Heart right ventricle (tissue), 16 donors: ENCODE measurements around the gene ACSF2. TPM values are rescaled to one million over a fixed set of nuclear protein-coding genes. Genes with fewer than 3 reads are reported as not detected.

Experiments used
- ATAC-seq, 8 donors: fragments of 200-7000 bp; cut with Tn5 transposase; one replicate each; pipeline ENCODE4 v1.9.1; 2020; ENCODE audit warnings: mild to moderate bottlenecking in 8 of 8, moderate library complexity in 8 of 8, moderate number of reproducible peaks in 1 of 8
- DNase-seq, 2 donors: peaks; one replicate each; pipeline ENCODE4 v3.0.0-alpha.2; 2020
- H3K27ac ChIP-seq, 10 donors: fragments of 200-600 bp; sonication (generic) in 2 of 10; one replicate each; pipeline versions ENCODE4 v1.5.0 to v1.8.0; 2020 to 2022; ENCODE audit warnings: mild to moderate bottlenecking in 3 of 10
- H3K27me3 ChIP-seq, 7 donors: fragments of 200-600 bp; one replicate each; pipeline ENCODE4 v1.8.0; 2021 to 2022; ENCODE audit warnings: mild to moderate bottlenecking in 2 of 7
- H3K36me3 ChIP-seq, 9 donors: fragments of 200-600 bp; sonication (generic) in 1 of 9; one replicate each; pipeline versions ENCODE4 v1.5.0 to v1.8.0; 2020 to 2022; ENCODE audit warnings: mild to moderate bottlenecking in 2 of 9
- H3K4me1 ChIP-seq, 9 donors: fragments of 200-600 bp; sonication (generic) in 1 of 9; one replicate each; pipeline versions ENCODE4 v1.5.0 to v1.8.0; 2020 to 2022; ENCODE audit warnings: mild to moderate bottlenecking in 4 of 9
- H3K4me3 ChIP-seq, 10 donors: fragments of 200-600 bp; sonication (generic) in 2 of 10; one replicate each; pipeline versions ENCODE4 v1.5.0 to v1.8.0; 2020 to 2022; ENCODE audit warnings: mild to moderate bottlenecking in 7 of 10, moderate library complexity in 2 of 10
- H3K9me3 ChIP-seq, 11 donors: fragments of 200-600 bp in 10 of 11; sonication (generic) in 2 of 11; one replicate each; pipeline versions ENCODE4 v1.5.0 to v1.8.0; 2013 to 2022; ENCODE audit warnings: mild to moderate bottlenecking in 2 of 11, control low read depth in 1 of 11, moderate library complexity in 1 of 11
- CTCF ChIP-seq, 9 donors: fragments of 200-600 bp; sonication (generic) in 2 of 9; IDR thresholded peaks; one replicate each; pipeline versions ENCODE4 v1.5.0 to v1.8.0; 2021 to 2022; ENCODE audit warnings: antibody characterized with exemption in 9 of 9, mild to moderate bottlenecking in 5 of 9, moderate library complexity in 1 of 9
- WGBS, 2 donors: extraction: QIAGEN DNeasy Blood & Tissue Kit; methylation state at CpG; one replicate each; pipeline ENCODE4 v1.1.7; 2013; ENCODE audit warnings: inconsistent platforms in 1 of 2; 5-methylcytosine and 5-hydroxymethylcytosine counted together
- intact Hi-C, 10 donors: fragments of 100-400 bp; cut with DNase I; formaldehyde crosslinking; loops; one replicate each; pipeline versions ENCODE4 v1.11.1 to v1.14.2; 2022
- polyA plus RNA-seq, 2 donors: library from polyadenylated mRNA; stranded (reverse); fragments of 200-250 nt; gene quantifications; one replicate each; pipeline ENCODE4 v1.2.3, GENCODE V29; 2013
- total RNA-seq, 10 donors: library from RNA; stranded (reverse); fragmentation: NEBNext Ultra II Directional in 3 of 10; extraction: Animal tissue kit (Norgen Biotek cat#: 25700) in 3 of 10; gene quantifications; one replicate each; pipeline versions ENCODE4 v1.2.1 to v1.2.4, GENCODE V29; 2021 to 2023
- donor health status: Arrhythmogenic right ventricular cardiomyopathy.
- donor health status: ischemic (EF 13 %, LVEDD 7.1; RV severe dilation, severe dysfunction).
- donor health status: healthy with polysubstance abuse.
- donor health status: DM: no; HTN: yes; CAD: no.
- donor health status: DM: no; HTN: no; CAD: no.
- donor health status: ischemic (EF 25% LVEDD 6.9; RV normal size, moderate dysfunction).
- donor health status: ischemic (EF 25% LVEDD 5.7; RV mildly dilated, moderate dysfunction).
- donor health status: healthy.
- donor health status: DM: yes; HTN: yes; CAD: no.
- donor health status: Ischemic cardiomyopathy.
- donor health status: ischemic (EF 35%, LVEDD 5.7; RV mildly dilated, moderate dysfunction).
- donor health status: nonischemic (EF 11% LVEDD 7.7; RV severe dilation, severe dysfunction).
- donor health status: DM: yes; HTN: yes; CAD: no.
- donor health status: PGD.
- donor health status: ischemic (EF 29% LVEDD 5.4; RV normal size, mild dysfunction).
- donor health status: nonischemic (EF 23%, LVEDD 6.1; RV moderate dilation, normal function).

ACSF2 gene
- total and polyA plus RNA-seq, 12 donors = 7.9 to 45.0 (median 19.7) TPM

DNA sequence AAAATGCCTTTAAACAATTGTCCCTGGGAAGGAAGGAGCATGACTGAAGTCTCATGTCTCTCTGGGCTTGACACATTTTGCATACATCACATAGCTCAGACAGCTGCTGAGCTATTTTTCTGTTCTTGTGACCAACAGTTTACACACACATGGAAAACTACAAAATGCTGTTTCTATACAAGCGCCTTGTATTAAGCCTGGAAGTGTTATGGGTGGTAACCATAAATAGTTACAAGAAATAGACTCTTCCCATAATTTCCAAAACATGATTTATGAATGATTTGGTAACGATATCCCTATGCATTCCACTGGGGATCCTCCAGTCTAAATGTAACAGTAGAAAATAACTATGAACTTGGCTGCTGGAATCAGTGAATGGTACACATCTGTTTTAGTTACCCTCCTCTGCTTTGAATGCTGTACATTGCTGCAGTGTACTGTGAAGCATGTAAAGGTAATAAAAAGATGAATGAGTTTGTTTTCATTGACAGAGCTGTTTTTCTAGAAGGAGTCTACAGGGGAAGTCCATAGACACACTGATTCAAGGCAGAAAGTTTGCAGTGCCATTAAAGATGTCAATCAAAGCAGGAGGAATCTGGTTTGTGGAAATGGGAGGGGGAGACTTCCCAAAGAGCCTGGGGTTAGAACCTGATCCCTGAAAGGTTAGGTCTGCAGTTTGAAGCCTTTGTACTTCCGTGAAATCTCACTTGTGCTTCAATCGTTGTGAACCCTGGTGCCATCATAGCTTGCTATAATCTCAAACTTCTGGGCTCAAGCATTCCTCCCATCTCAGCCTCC lies 5.0 kb downstream of the ACSF2 start:
- no peaks in the 10 kb centered on the region for H3K9me3 ChIP-seq
- intact Hi-C loops = no loop called here
- 80 to 85% methylated on average over 4 of the region's 4 CpGs for WGBS, 2 donors
- DNase-seq (no peak), ATAC-seq (no peak)
- H3K4me3 ChIP-seq = no peak overlapping the region
- peaks cover 4 to 22% (median 15%) of the 10 kb centered on the region in 9 donors for H3K4me1 ChIP-seq
- H3K27me3 ChIP-seq = no peaks in the 10 kb centered on the region
- peaks cover 0 to 9% (median 0%) of the 10 kb centered on the region in 9 donors for H3K36me3 ChIP-seq
- H3K27ac ChIP-seq = no peak overlapping the region
- TF ChIP-seq CTCF (IDR thresholded peaks at IDR 0.05) = no peak

GRCh38 chr17:50432125-50432762 lies 6.2 kb downstream of the ACSF2 start:
- Histone ChIP-seq H3K4me3 (no peak overlapping the region), H3K27ac (no peak overlapping the region), H3K4me1 (peaks cover 0 to 12% (median 5%) of the 10 kb centered on the region in 9 donors), H3K36me3 (peaks cover 0 to 17% (median 0%) of the 10 kb centered on the region in 9 donors), H3K27me3 (no peaks in the 10 kb centered on the region), H3K9me3 (no peaks in the 10 kb centered on the region)
- intact Hi-C loops = no loop called here
- DNase-seq (no peak), ATAC-seq (no peak)
- TF ChIP-seq CTCF (IDR thresholded peaks at IDR 0.05) = no peak
- 78 to 99% methylated on average over 4 of the region's 4 CpGs for WGBS, 2 donors

DNA sequence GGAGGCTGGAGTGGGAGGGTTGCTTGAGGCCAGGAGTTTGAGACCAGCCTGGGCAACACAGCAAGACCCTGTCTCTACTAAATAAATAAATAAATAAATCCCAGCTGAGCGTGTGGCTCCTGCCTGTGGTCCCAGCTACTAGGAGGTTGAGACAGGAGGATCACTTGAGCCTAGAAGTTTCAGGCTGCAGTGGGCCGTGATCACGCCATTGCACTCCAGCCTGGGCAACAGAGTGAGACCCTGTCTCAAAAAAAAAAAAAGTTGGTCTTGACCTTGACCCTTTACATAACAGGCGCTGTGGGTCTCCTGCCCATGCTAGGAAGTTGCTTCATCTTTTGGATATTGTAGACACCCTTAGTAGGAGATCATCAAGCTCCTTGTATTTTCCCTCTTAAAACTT lies 11.4 kb downstream of the ACSF2 start:
- no peak for DNase-seq
- ATAC-seq = no peak
- H3K9me3 ChIP-seq = no peaks in the 10 kb centered on the region
- H3K4me1 ChIP-seq = peaks cover 0 to 3% (median 0%) of the 10 kb centered on the region in 9 donors
- peaks cover 0 to 19% (median 0%) of the 10 kb centered on the region in 9 donors for H3K36me3 ChIP-seq
- intact Hi-C loops = no loop called here
- no peak overlapping the region for H3K4me3 ChIP-seq
- H3K27ac ChIP-seq = no peak overlapping the region
- no peaks in the 10 kb centered on the region for H3K27me3 ChIP-seq
- no peak for TF ChIP-seq CTCF (IDR thresholded peaks at IDR 0.05)
- 97 to 98% methylated on average over 4 of the region's 4 CpGs for WGBS, 2 donors

DNA sequence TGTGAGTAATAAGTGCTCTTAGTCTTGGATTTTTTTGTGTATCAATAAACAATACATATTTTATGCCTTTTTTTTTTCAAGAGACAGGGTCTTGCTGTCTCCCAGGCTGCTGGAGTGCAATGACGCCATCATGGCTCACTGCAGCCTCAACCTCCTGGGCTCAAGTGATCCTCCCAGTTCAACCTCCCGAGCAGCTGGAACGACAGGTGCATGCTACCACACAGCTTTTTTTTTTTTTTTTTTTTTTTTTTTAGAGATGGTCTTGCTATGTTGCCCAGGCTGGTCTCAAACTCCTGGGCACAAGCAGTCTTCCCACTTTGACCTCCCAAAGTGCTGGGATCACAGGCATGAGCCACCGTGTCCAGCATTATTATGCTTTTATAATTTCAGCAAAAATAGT lies 13.0 kb downstream of the ACSF2 start:
- H3K4me3 ChIP-seq = no peak overlapping the region
- WGBS, 2 donors = 96 to 97% methylated on average over 4 of the region's 4 CpGs
- peaks cover 0 to 19% (median 0%) of the 10 kb centered on the region in 9 donors for H3K36me3 ChIP-seq
- H3K27ac ChIP-seq = no peak overlapping the region
- ATAC-seq (no peak), DNase-seq (no peak)
- intact Hi-C loops = no loop called here
- TF ChIP-seq CTCF (IDR thresholded peaks at IDR 0.05) = no peak
- H3K27me3 ChIP-seq = no peaks in the 10 kb centered on the region
- H3K4me1 ChIP-seq = peaks cover 0 to 14% (median 10%) of the 10 kb centered on the region in 9 donors
- H3K9me3 ChIP-seq = no peaks in the 10 kb centered on the region
